ENCODE data around the gene SYNC.

Gene SYNC

DNA sequence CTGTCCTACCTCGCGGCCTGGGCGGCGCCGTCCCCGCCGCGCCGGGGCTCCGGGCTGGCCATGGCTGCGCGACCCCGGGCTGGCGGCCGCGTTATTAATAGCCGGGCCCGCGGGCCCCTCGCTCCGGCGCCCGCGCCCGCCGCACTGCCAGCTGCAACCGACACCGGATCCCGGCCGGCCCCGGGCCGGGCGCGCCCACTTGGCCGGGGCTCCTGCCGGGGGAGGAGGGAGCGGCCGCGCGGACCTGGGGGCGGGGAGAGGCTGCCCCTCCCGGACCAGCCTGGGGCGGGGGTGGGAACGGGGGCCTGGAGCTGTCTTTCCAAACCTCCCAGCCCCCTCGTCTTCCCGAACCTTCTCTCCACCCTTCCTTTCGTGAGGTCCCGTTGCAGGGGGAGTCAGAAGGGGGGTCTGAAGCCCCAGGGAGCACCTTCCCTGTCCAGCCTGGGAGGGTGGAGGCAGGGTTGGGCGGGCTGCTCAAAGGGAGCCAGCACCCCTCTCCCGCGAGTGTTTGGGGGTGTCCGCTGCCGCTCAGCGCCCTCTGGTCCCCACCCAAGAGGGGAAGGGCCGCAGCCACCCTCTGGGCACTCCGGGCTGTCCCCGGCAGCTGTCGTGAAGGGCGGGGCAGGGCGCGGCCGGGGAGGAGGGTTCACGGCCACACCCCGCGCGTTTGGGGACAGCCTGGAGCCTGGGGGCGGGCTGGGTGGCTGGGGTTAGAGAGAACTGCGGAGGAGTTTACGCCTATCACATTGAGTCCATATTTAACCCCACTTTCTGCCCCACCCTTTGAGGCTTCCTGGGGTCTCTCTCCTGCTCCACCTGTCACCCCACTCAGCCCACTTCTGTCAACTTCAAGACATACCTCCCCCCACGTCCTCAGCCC lies at the start of gene SYNC:
TSS of gene SYNC (minus strand) at position 172 of the 880 bp plus-strand sequence. CDS start at position 62, 110 bp downstream.
- no peak for DNase-seq (ENCODE audit: low spot score)

- no peak for DNase-seq (ENCODE audit: low spot score)
Measured at GRCh38 chr1:32749771-32750170, 47.2 kb upstream of the SYNC start.

DNA sequence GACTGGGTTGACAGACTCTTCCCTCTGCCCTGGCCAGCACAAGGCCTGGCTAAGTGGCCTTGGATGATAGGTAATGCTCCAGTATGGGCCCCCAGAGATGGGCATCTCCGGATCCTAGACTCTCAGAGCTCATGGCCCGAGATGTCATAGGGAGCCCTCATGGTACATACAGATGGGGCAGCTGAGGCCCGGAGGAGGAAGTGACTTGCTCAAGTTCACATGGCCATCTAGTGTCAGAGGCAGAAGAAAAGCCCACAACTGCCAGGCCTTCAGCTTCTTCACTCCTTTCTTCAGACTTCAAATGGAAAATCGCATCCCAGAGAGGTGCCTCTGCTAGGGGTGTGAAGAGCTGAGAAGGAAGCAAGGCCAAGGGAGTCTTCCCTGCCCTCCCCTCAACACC lies 46.8 kb upstream of the SYNC start:
- no peak for DNase-seq (ENCODE audit: low spot score)

GRCh38 chr1:32748926-32749325 lies 46.4 kb upstream of the SYNC start:
- DNase-seq (ENCODE audit: low spot score): no peak

- DNase-seq (ENCODE audit: low spot score): no peak
Measured at GRCh38 chr1:32748348-32748747, 45.8 kb upstream of the SYNC start.

- no peak for DNase-seq (ENCODE audit: low spot score)
Measured at GRCh38 chr1:32746130-32746529, 43.6 kb upstream of the SYNC start.

- no peak for DNase-seq (ENCODE audit: low spot score)
Measured at GRCh38 chr1:32744071-32744425, 41.5 kb upstream of the SYNC start.

DNA sequence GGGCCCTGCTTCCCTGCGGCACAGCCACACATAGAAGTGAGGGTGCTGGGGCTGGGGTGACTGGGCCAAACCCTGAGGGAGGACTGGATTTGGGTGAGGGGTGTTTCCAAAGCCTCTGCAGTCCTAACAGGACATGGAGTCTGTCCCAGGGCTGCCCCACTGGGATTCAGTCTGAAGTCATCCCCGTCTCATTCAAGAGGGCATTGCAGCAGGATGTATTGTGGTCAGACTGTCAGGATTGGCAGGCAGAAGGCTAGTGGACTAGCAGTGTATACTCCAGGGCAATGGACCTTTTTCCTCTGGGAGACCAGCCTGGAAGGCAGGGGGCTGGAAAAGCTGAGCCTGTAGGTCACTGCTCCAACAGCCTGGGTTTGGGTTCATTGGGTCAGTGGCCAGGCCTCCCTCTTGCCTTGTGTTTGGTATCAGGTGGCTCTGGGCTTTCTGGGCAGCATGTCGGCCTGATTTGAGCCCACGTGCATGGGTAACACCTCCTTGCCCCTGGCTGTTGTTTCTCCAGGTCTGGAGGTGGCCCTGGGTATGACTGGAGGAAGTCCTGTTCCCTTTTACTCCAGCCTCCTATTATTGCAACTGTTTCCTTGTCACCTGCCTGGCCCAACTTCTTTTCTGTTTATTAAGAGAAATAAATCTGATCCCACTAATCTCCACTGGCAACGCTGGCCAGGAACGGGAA lies 41.0 kb upstream of the SYNC start:
- DNase-seq (ENCODE audit: low spot score): no peak

- DNase-seq (ENCODE audit: low spot score): no peak
Measured at GRCh38 chr1:32742956-32743355, 40.4 kb upstream of the SYNC start.

DNA sequence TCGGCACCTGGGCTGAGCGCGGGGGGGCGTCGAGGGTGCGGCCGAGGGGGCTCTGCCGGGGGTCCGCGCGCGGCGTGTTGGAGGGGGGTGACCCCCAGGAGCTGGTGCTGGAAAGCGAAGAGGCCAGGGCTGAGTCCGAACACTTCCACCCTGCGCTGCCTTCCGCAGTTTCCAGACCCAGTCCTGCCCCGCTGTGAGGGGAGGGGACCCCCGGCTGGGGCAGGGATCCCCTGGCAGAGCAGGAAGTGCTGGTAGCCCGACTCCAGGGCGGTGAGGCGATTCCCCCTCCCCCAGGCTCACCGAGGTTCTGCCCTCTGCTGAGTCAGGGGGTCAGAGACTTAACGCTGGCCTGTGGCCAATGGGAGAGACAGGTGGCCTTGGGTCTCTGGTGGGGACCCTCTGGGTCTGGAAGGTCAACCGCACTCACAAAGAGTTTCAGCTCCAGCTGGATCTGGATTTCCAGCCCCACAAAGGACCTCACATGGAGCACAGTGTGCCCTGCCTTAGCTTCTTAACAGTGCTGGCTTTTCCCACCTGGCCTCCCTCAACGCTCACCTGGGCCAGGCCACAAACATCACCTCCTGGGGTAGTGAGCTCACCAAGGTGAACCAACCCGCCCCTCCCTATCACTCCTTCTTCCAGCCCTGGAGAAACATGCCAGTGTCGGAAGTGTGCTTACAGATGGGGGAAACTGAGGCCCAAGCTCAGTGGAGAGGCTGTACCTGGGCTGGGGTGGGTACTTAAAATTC lies 39.8 kb upstream of the SYNC start:
- peak; percentile 47 for DNase-seq (ENCODE audit: low spot score)

DNA sequence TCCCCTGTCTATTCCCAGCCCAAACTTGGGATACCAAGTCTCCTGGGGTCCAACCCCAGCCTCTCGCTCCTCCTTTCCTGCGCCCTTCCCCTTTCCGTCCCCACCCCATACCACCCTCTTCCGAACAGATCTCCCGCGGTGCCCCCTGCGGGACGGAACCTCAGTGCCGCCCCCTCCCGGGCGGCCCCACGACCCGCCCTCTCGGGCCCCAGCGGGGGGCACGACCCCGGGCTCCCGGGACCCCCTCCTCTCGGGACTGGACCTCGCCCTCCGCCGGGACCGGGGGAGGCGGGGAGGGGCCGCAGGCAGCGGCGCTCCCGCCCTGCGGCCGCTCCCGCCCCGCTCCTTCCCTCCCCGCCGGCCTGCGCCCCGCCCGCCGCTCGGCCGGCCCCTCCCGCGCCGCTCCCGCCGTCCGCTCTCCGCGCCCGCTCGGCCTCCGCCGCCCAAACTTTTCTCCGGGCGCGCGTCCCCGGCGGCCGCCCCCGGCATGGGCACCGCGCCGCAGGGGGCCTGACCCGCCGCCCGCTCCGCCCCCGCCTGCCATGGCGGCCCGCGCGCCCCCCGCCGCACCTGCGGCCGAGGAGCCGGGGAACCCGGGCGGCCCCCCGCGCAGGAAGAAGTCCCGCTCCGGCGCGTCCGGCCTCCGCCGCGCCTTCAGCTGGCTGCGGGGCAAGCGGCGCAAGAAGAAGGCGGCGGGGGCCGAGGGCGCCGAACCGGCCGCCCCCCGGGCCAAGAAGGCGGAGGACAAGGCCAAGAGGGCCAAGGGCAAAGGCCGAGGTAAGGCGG lies 39.0 kb upstream of the SYNC start:
- DNase-seq (ENCODE audit: low spot score): no peak

GRCh38 chr1:32741059-32741412 lies 38.5 kb upstream of the SYNC start:
- no peak for DNase-seq (ENCODE audit: low spot score)

GRCh38 chr1:32736812-32737791 lies 34.5 kb upstream of the SYNC start:
- no peak for DNase-seq (ENCODE audit: low spot score)

DNA sequence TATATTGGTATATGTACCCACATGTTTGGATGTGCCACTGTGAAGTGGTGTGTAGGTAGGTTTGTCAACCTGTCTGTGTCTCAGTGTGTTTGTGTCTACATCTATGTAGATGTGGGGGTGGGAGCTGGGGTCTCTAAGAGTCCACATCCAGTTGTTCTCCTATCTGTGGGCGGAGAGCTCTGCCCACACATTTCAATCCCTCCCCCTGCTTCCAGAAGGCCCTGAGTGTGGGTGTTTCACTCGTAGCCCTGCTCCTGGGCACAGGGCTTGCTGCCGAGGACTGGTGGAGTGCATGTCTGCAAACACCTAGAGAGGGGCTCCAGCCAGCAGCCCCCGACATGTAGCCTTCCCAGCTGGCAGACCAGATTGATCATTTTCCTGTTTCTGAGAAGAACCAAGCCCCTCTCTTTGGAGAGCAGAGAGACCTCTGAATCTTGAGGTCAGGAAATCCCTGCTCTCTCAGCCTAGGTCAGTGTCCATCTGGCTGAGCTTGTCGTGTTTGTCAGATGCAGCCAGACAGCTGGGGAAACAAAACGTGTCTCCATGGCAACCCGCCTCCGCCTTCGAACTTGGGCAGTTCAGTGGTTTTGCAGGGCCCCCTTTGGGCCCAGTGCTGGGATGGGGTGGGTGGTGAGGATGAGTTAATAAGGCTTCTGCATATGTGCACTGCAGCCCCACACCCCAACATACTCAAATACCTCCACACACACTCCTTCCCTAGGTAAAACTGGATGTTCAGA lies 31.2 kb upstream of the SYNC start:
- no peak for DNase-seq (ENCODE audit: low spot score)

- no peak for DNase-seq (ENCODE audit: low spot score)
Measured at GRCh38 chr1:32729254-32730046, 26.9 kb upstream of the SYNC start.

DNA sequence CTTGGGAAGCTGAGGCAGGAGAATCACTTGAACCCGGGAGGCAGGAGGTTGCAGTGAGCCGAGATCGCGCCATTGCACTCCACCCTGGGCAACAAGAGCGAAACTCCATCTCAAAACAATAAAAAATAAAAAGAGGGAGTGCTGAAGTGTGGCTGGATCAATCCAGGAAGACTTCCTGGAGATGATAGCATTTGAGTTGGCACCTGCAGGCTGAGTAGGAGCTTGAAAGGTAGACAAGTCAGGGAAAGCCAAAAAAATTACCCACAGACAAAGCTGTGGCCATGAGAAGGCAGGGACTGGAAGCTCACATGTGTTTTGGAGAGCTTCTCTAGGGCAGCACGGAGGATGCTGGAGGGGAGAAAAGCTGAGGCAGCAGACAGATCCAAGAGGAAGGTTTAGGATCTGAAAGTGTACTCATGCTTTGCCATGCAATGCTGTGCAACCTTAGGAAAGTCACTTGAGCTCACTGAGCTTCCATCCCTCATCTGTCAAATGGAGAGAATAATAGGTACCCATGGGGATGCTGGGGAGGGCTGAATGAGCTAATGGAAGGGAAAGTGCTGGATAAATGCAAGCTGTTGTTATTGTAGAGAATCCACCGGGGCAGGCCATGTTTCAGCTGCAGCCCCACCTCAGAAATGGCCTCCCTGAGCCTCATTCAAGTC lies 26.0 kb upstream of the SYNC start:
- no peak for DNase-seq (ENCODE audit: low spot score)

DNA sequence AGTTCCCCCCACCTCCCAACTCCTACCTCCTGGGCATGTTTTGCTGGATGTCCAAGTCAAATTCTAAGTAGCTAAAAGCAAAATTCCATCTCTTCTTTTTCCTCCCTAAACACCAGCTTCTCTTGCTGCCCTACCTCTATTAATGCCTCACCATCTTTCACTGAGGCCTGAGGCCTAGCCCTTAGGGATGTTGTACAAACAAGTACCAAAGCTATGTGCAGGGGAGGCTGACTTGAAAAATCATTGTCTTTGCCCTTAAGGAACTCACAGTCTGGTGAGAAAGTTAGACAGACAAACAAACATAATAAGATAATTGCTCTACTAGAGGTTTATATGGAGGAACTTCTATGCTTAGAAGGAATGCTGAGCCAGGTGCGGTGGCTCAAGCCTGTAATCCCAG lies 25.3 kb upstream of the SYNC start:
- DNase-seq (ENCODE audit: low spot score): no peak

DNA sequence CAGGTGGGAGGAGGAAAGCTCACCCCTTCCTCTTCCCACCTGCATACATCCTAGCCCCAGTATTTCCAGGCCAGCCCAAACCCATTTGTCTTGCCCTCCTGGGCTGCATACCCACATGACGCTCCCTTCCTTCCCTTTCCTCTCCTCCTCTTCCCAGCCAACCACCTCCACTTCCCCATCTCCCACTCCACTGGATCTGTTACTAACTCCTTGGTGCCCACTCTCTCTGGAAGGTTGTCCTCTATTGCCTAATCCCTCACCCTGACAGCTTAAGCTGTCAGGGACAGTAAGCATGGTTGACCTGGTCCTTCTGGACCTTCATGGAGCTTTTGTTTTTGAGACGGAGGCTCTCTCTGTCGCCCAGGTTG lies 23.0 kb upstream of the SYNC start:
- no peak for DNase-seq (ENCODE audit: low spot score)

All from RKO (cell line).